CD4-positive, alpha-beta memory T cell (primary cell): Measurements from ENCODE around the gene GUCA2A. TPM values are rescaled to one million over a fixed set of nuclear protein-coding genes. Genes with fewer than 3 reads are reported as not detected.

Source experiments
- CTCF ChIA-PET: fragments of 350-600 bp; sonication (Branson Sonifier 250); formaldehyde crosslinking; loops from one replicate; lab custom pipeline; 2021; ENCODE audit warnings: inconsistent platforms; ENCODE audit not compliant: partially characterized antibody; lab: Charles Lee
- POLR2A ChIA-PET: fragments of 350-600 bp; sonication (Branson Sonifier 250); formaldehyde crosslinking; loops from one replicate; lab custom pipeline; 2021; ENCODE audit not compliant: partially characterized antibody; lab: Charles Lee
- DNase-seq, 5 donors: peaks; one replicate each; pipeline versions ENCODE4 v3.0.0 to v3.0.0-alpha.2; 2020 to 2022; ENCODE audit warnings: mixed read lengths in 1 of 5
- H3K27ac ChIP-seq: one replicate; pipeline ENCODE4 v1.7.0; 2013; ENCODE audit warnings: low read depth, low read length
- H3K27me3 ChIP-seq: 2 replicates; pipeline ENCODE4 v1.7.0; 2013; ENCODE audit warnings: mild to moderate bottlenecking, low read length, moderate library complexity; ENCODE audit not compliant: insufficient read depth
- H3K36me3 ChIP-seq: 2 replicates; pipeline ENCODE4 v1.7.0; 2013; ENCODE audit warnings: mild to moderate bottlenecking, low read length, moderate library complexity; ENCODE audit not compliant: insufficient read depth
- H3K4me1 ChIP-seq: 2 replicates; pipeline ENCODE4 v1.7.0; 2013; ENCODE audit warnings: mild to moderate bottlenecking, low read length, moderate library complexity; ENCODE audit not compliant: insufficient read depth
- H3K4me3 ChIP-seq, 2 donors: one replicate each; pipeline ENCODE4 v1.7.0; 2013; ENCODE audit warnings: low read length in 2 of 2, mild to moderate bottlenecking in 1 of 2
- H3K9me3 ChIP-seq, 2 donors: one replicate each; pipeline ENCODE4 v1.7.0; 2013; ENCODE audit warnings: low read length in 2 of 2, control low read depth in 1 of 2; ENCODE audit not compliant: control insufficient read depth in 1 of 2
- H3K27ac Mint-ChIP-seq, 7 donors: one replicate each; pipeline ENCODE4 v1.8.0; 2020 to 2021; ENCODE audit warnings: mixed read lengths in 7 of 7, mild to moderate bottlenecking in 6 of 7, inconsistent platforms in 3 of 7, moderate library complexity in 3 of 7
- H3K27me3 Mint-ChIP-seq, 2 donors: one replicate each; pipeline ENCODE4 v1.8.0; 2020 to 2021; ENCODE audit warnings: mixed read lengths in 2 of 2
- H3K36me3 Mint-ChIP-seq, 2 donors: one replicate each; pipeline ENCODE4 v1.8.0; 2020 to 2021; ENCODE audit warnings: mixed read lengths in 2 of 2, inconsistent platforms in 1 of 2, mild to moderate bottlenecking in 1 of 2
- H3K4me1 Mint-ChIP-seq, 4 donors: one replicate each; pipeline ENCODE4 v1.8.0; 2020 to 2021; ENCODE audit warnings: mixed read lengths in 4 of 4, mild to moderate bottlenecking in 1 of 4
- H3K4me3 Mint-ChIP-seq, 8 donors: one replicate each; pipeline ENCODE4 v1.8.0; 2020 to 2021; ENCODE audit warnings: mixed read lengths in 8 of 8, mild to moderate bottlenecking in 7 of 8, moderate library complexity in 6 of 8, inconsistent platforms in 3 of 8
- H3K9me3 Mint-ChIP-seq, 8 donors: one replicate each; pipeline ENCODE4 v1.8.0; 2020 to 2021; ENCODE audit warnings: mixed read lengths in 8 of 8, mild to moderate bottlenecking in 5 of 8, inconsistent platforms in 3 of 8, moderate library complexity in 1 of 8
- intact Hi-C: fragments of 100-400 bp; cut with micrococcal nuclease; formaldehyde crosslinking; loops from one replicate; pipeline ENCODE4 v1.15.1; 2023
- polyA plus RNA-seq, 2 donors: library from polyadenylated mRNA; unstranded; fragments of 300-500 nt; fragmentation: Illumina TruSeq; gene quantifications; one replicate each; pipeline ENCODE4 v1.2.3, GENCODE V29; 2021
- total RNA-seq, 2 experiments: library from RNA; stranded (reverse); gene quantifications; one replicate each; pipeline ENCODE4 v1.2.3, GENCODE V29; 2021

The GUCA2A gene
- total and polyA plus RNA-seq, 4 experiments from 2014 or later, result not detected

DNA sequence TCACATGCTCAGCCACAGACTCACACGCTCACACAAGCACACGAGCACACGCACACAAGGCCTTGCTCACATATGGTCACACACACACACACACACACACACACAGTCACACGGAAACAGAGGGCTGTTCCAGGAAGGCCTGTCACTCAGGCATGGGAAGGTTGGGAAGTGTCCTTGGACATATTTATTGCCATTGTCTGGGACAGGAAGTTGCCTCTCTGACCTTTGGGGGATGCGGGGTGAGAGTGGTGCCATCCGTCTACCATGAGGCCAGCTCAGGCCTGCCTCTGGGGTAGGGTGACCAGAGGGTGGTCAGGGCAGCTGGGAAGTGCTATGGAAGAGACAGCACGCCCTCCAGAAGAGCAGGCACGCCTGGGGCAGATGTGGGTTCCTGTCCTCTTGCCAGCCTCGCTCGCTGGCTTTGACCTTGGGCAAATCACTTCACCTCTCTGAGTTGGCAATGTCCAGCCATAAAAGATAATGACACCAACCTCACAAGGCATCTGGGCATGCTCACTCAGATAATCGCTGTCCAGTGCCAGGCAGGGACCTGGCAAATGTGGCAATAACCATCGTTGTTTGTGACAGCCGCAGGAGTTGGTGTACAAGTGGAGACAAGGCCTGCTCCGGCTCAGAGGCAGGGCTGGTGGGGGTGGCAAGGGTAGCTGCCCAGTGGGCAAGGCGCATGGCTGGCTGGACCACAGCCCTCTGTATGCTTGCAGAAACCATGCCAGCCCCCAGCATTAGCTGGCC, 8.0 kb upstream of the GUCA2A start:
- CTCF ChIA-PET, result interaction anchor here (0.9 to 6.2 kb wide), 26 partner anchors 10 to 598 kb away, joined by 3 to 60 read pairs (median 6); partner anchors contain the start of genes FOXJ3 and GUCA2A
- Mint-ChIP-seq H3K27ac (no peak overlapping the region), H3K4me3 (no peak overlapping the region), H3K27me3 (no peaks in the 10 kb centered on the region), H3K4me1 (peaks cover 0 to 4% (median 1%) of the 10 kb centered on the region in 4 donors), H3K36me3 (peaks cover 3% of the 10 kb centered on the region in 2 donors), H3K9me3 (peaks cover 0 to 3% (median 0%) of the 10 kb centered on the region in 8 donors)
- H3K9me3 ChIP-seq, result no peaks in the 10 kb centered on the region
- H3K36me3 ChIP-seq, result no peaks in the 10 kb centered on the region
- POLR2A ChIA-PET, result interaction anchor here (1.2 to 1.4 kb wide), 2 partner anchors 11 to 369 kb away, joined by 3 to 8 read pairs; no protein-coding TSS in a partner anchor
- no peaks in the 10 kb centered on the region for H3K4me1 ChIP-seq
- H3K27ac ChIP-seq, result no peak overlapping the region
- intact Hi-C loops, result loop anchor here (1.0 kb wide), 1 partner anchor 25 kb away; no protein-coding TSS in a partner anchor
- no peak overlapping the region for H3K4me3 ChIP-seq
- no peaks in the 10 kb centered on the region for H3K27me3 ChIP-seq
- DNase-seq, result no peak

DNA sequence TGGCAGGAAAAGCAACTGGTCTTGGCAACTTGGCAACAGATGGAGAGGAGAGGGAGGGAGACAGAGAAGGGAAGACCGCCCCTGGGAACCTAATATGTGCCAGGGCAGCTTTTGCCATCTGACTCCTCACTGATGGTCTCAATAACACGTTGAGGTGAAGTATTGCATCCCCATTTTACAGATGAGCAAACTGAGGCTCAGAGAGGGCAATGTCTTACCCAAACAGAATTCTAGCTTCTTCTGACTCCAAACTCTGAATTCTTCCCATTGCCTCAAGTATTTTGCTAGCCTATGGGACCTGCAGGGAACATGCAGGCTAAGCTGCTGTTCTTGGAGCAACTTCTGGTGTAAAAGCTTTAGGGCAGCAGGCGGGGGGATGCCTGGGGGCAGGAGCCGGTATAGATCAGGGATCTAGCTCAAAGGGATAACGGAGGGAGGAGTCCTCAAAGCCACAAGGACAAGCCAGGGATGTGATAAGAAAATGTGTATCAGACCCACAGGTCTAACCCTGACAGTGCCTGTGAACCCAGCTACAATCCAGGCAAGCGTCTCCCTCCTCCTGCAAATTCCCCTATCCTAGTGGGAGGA, 7.2 kb upstream of the GUCA2A start:
- intact Hi-C loops, result no loop called here
- Histone ChIP-seq H3K27me3 (no peaks in the 10 kb centered on the region), H3K4me3 (no peak overlapping the region), H3K9me3 (no peaks in the 10 kb centered on the region), H3K27ac (no peak overlapping the region), H3K4me1 (no peaks in the 10 kb centered on the region), H3K36me3 (no peaks in the 10 kb centered on the region)
- Mint-ChIP-seq H3K27ac (peak overlapping the region in 1 of 7 donors; percentile 64), H3K9me3 (peaks cover 0 to 3% (median 0%) of the 10 kb centered on the region in 8 donors), H3K4me3 (peak overlapping the region in 1 of 8 donors; percentile 37), H3K27me3 (no peaks in the 10 kb centered on the region), H3K4me1 (peaks cover 0 to 4% (median under 1%) of the 10 kb centered on the region in 4 donors), H3K36me3 (peaks cover 1 to 2% of the 10 kb centered on the region in 2 donors)
- CTCF ChIA-PET, result interaction anchor here (1.2 to 6.2 kb wide), 6 partner anchors 9 to 597 kb away, joined by 3 to 60 read pairs (median 18); partner anchors contain the start of gene GUCA2A
- POLR2A ChIA-PET, result no interaction called here
- DNase-seq, result no peak

DNA sequence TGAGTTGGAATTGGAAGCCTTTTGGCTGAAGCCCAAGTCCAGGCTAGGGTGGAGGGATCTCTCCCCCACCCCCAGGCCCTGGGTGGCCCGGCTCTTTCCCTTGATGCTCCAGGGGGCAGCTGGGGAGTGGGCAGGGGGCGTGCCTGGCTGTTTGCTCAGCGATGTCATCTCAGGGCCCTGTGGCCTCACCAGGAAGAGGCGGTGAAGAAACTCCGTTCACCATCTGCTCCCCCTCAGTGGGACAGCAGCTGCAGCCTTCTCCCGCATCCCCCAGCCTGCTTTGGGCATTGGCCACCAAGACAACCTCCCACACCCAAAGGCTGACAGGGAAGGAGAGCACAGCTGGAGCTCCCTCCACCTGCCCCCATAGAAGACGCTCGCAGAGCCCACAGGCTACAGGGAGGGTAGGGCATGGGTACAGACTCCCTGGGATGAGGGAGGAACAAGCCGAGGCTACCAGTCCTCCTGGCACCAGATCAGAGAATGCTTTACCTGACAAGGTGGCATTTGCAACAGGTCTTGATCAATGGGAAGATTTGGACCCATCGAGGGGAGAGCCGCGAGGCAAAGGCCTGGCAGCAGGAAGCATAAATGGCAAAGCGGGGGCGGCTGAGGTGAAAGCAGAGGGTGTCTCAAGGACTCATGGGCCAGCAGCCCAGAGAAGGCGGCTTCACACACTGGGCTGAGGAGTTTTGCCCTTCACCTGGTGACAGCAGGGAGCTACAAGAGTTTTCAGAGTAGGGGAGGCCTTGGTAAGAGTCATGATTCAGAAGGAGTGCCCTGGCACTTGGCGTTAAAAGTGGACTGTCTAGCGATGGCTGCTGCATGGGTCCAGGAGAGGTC, 6.5 kb upstream of the GUCA2A start:
- H3K4me3 Mint-ChIP-seq, result peak overlapping the region in 2 of 8 donors; percentile 9 to 37
- no peaks in the 10 kb centered on the region for H3K27me3 ChIP-seq
- peak overlapping the region in 1 of 7 donors; percentile 8 for H3K27ac Mint-ChIP-seq
- intact Hi-C loops, result no loop called here
- no peak overlapping the region for H3K27ac ChIP-seq
- POLR2A ChIA-PET, result no interaction called here
- no peaks in the 10 kb centered on the region for H3K36me3 Mint-ChIP-seq
- CTCF ChIA-PET, result interaction anchor here (1.2 to 6.2 kb wide), 6 partner anchors 7 to 596 kb away, joined by 3 to 60 read pairs (median 16); partner anchors contain the start of gene GUCA2A
- peaks cover 0 to 3% of the 10 kb centered on the region in 2 donors for H3K27me3 Mint-ChIP-seq
- H3K4me3 ChIP-seq, result no peak overlapping the region
- H3K4me1 Mint-ChIP-seq, result peaks cover 0 to 4% (median 0%) of the 10 kb centered on the region in 4 donors
- H3K9me3 Mint-ChIP-seq, result peaks cover 0 to 3% (median 0%) of the 10 kb centered on the region in 8 donors
- H3K9me3 ChIP-seq, result no peaks in the 10 kb centered on the region
- H3K4me1 ChIP-seq, result no peaks in the 10 kb centered on the region
- DNase-seq, result no peak
- no peaks in the 10 kb centered on the region for H3K36me3 ChIP-seq

DNA sequence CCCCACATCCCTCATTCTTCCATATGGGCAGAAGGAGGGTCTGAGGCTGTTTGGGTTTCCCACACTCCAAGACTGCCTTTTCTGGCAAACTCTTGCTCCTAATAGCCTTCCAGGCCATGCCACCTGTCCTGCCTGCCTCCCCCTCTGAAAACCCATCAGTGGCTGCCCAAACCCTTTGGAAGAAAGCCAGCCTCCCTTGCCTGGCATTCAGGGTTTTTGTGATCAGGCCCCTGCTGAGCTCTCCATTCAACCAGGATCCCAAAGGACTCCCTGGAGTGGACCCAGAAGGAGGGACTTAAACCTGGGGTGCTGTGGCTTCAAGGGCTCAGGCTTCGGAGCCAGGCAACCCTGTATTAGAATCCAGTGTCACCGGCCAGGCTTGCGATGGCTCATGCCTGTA, 4.2 kb upstream of the GUCA2A start:
- H3K36me3 Mint-ChIP-seq, result no peaks in the 10 kb centered on the region
- ChIA-PET POLR2A (no interaction called here), CTCF (interaction anchor here (1.7 to 2.5 kb wide), 2 partner anchors 10 to 595 kb away, joined by 5 to 7 read pairs; no protein-coding TSS in a partner anchor)
- Histone ChIP-seq H3K27ac (no peak overlapping the region), H3K27me3 (no peaks in the 10 kb centered on the region), H3K4me3 (no peak overlapping the region), H3K36me3 (no peaks in the 10 kb centered on the region), H3K4me1 (no peaks in the 10 kb centered on the region), H3K9me3 (no peaks in the 10 kb centered on the region)
- no peak for DNase-seq
- peaks cover 0 to 4% (median 0%) of the 10 kb centered on the region in 4 donors for H3K4me1 Mint-ChIP-seq
- peaks cover 0 to 6% of the 10 kb centered on the region in 2 donors for H3K27me3 Mint-ChIP-seq
- peaks cover 0 to 3% (median 0%) of the 10 kb centered on the region in 8 donors for H3K9me3 Mint-ChIP-seq
- H3K27ac Mint-ChIP-seq, result no peak overlapping the region
- intact Hi-C loops, result no loop called here
- no peak overlapping the region for H3K4me3 Mint-ChIP-seq

DNA sequence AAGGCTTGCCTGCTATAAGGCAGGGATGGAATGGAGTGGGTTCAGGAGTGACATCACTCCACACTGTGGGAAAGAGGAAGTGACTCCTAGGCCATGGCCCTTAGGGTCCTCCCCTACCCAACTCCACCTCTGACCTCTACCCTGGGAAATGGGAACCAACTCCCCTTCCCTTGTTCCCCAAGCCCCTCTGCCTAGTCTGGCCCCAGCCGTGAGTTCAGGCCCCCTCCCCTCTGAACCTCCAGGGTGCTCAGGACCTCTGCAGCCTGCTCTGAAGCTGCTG, 3.8 kb upstream of the GUCA2A start:
- CTCF ChIA-PET, result interaction anchor here (0.6 to 2.5 kb wide), 3 partner anchors 10 to 594 kb away, joined by 3 to 7 read pairs (median 5); no protein-coding TSS in a partner anchor
- Histone ChIP-seq H3K27ac (no peak overlapping the region), H3K9me3 (no peaks in the 10 kb centered on the region), H3K4me3 (no peak overlapping the region), H3K27me3 (no peaks in the 10 kb centered on the region), H3K36me3 (no peaks in the 10 kb centered on the region), H3K4me1 (no peaks in the 10 kb centered on the region)
- POLR2A ChIA-PET, result no interaction called here
- intact Hi-C loops, result no loop called here
- H3K27ac Mint-ChIP-seq, result no peak overlapping the region
- peaks cover 0 to 6% of the 10 kb centered on the region in 2 donors for H3K27me3 Mint-ChIP-seq
- no peak overlapping the region for H3K4me3 Mint-ChIP-seq
- no peaks in the 10 kb centered on the region for H3K36me3 Mint-ChIP-seq
- DNase-seq, result no peak
- H3K4me1 Mint-ChIP-seq, result peaks cover 0 to 4% (median 0%) of the 10 kb centered on the region in 4 donors
- H3K9me3 Mint-ChIP-seq, result peaks cover 0 to 3% (median 0%) of the 10 kb centered on the region in 8 donors

DNA sequence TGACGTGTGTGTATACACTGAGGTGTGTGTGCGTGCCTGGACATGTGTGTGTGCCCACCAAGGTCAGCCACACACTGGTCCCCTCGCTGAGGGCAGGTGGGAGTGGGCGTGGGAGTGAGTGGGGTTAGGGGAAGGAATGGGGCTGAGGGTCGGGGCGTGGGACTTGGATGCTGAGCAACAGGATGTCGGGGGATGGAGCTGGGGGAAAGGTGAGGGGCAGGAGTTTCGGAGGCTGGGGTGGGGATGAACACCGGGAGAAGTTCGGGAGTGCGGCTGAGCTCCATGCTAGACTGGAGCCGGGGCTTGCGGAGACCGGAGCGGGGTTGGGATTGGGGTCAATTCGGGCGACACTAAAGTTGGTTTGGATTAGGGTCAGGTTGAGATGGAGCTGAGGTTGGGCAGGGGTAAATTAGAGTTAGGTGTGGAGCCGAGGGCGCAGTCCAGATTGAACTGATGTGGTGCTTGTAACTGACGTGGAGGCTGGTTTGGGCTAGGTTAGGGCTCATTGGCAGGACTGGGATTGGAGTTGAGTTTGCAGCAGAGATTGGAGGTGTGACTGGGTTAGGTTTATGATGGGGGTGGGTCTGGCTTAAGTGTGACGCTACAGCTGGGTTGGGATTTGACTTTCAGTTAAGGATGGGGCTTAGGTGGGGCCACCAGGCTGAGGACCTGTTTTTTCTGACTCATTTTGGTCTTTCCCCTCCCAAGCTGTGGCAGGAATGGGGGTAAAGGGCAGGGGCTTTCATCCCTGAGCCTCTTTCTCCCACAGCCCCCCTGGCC, 3.3 kb upstream of the GUCA2A start:
- CTCF ChIA-PET, result interaction anchor here (0.6 kb wide), 1 partner anchor 96 kb away, joined by 3 read pairs; no protein-coding TSS in a partner anchor

More for the DNA sequence above, 3.3 kb upstream of the GUCA2A start:
- Histone ChIP-seq H3K4me3 (no peak overlapping the region), H3K36me3 (no peaks in the 10 kb centered on the region), H3K9me3 (no peaks in the 10 kb centered on the region), H3K4me1 (no peaks in the 10 kb centered on the region), H3K27ac (no peak overlapping the region), H3K27me3 (no peaks in the 10 kb centered on the region)
- intact Hi-C loops, result no loop called here
- no peak for DNase-seq
- Mint-ChIP-seq H3K9me3 (peaks cover 0 to 3% (median 0%) of the 10 kb centered on the region in 8 donors), H3K4me3 (no peak overlapping the region), H3K4me1 (peaks cover 0 to 4% (median 0%) of the 10 kb centered on the region in 4 donors), H3K27ac (peak overlapping the region in 1 of 7 donors; percentile 23), H3K36me3 (no peaks in the 10 kb centered on the region), H3K27me3 (peaks cover 2 to 6% of the 10 kb centered on the region in 2 donors)
- POLR2A ChIA-PET, result no interaction called here
